Esophagus squamous epithelium (tissue), 4 donors: ENCODE data around the gene IL32.

ENCODE experiments used
- CTCF ChIP-seq, 6 experiments: fragments of 450-650 bp in 4 of 6; fragments of 200-600 bp in 2 of 6; sonication (generic) in 2 of 6; IDR thresholded peaks; one replicate each; pipeline ENCODE4 v1.5.1; 2016 to 2019; ENCODE audit warnings: antibody characterized with exemption in 6 of 6, mild to moderate bottlenecking in 4 of 6, moderate library complexity in 4 of 6
- POLR2A ChIP-seq, 4 donors: fragments of 450-650 bp; IDR thresholded peaks; one replicate each; pipeline ENCODE4 v1.6.1; 2017; ENCODE audit warnings: antibody characterized with exemption in 4 of 4, mild to moderate bottlenecking in 4 of 4, moderate library complexity in 3 of 4

GRCh38 chr16:3099395-3099731 lies 33.9 kb downstream of the IL32 start:
- TF ChIP-seq POLR2A (IDR thresholded peaks at IDR 0.05) (no peak), CTCF (IDR thresholded peaks at IDR 0.05) (no peak)
